ENCODE data around the gene CHRM5. TPM values are rescaled to one million over a fixed set of nuclear protein-coding genes. Genes with fewer than 3 reads are reported as not detected.

CHRM5 gene
- total RNA-seq, 1 experiment from 2014 or later = not detected

DNA sequence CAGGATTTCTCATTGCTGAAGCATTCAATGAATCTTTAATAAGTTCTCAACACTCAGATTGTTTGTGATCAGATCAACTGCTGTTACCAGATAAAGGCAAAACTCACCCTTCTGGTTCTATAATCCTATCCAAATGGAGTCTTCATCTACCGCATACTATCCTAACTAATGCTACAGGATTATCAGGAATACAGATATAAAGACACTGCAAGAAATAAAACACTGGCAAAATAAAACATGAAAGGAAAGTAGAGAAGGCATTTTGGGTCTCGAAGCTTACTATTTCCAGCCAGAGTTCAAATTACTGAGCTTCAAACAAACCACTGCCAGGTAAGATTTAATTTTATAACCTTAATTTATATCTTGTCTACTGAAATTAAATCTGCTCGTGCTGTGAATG, 524 bp downstream of the CHRM5 start (continued):
- TF ChIP-seq, protein P1, sequence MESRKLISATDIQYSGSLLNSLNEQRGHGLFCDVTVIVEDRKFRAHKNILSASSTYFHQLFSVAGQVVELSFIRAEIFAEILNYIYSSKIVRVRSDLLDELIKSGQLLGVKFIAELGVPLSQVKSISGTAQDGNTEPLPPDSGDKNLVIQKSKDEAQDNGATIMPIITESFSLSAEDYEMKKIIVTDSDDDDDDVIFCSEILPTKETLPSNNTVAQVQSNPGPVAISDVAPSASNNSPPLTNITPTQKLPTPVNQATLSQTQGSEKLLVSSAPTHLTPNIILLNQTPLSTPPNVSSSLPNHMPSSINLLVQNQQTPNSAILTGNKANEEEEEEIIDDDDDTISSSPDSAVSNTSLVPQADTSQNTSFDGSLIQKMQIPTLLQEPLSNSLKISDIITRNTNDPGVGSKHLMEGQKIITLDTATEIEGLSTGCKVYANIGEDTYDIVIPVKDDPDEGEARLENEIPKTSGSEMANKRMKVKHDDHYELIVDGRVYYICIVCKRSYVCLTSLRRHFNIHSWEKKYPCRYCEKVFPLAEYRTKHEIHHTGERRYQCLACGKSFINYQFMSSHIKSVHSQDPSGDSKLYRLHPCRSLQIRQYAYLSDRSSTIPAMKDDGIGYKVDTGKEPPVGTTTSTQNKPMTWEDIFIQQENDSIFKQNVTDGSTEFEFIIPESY (IDR thresholded peaks at IDR 0.05; ENCODE audit: extremely low read depth, insufficient replicate concordance, low read length) = no peak
- no peak for TF ChIP-seq ELF1 (IDR thresholded peaks at IDR 0.05; ENCODE audit: borderline replicate concordance, low read depth)
- no peak for TF ChIP-seq SP1 (IDR thresholded peaks at IDR 0.05; ENCODE audit: low read depth)

GRCh38 chr15:33971811-33972210, 3.5 kb downstream of the CHRM5 start:
- no peak overlapping the region for H3K27ac ChIP-seq (ENCODE audit: low read depth, low read length)
- POLR2A ChIA-PET = no interaction called here
- TF ChIP-seq POLR2A (IDR thresholded peaks at IDR 0.05; ENCODE audit: borderline replicate concordance, extremely low read depth, insufficient read depth, insufficient read length) (no peak), CEBPB (IDR thresholded peaks at IDR 0.05; ENCODE audit: low read depth) (no peak), ELF1 (IDR thresholded peaks at IDR 0.05; ENCODE audit: borderline replicate concordance, low read depth) (no peak), EGR1 (IDR thresholded peaks at IDR 0.05; ENCODE audit: low read depth) (no peak), EZH2 (IDR thresholded peaks at IDR 0.05) (no peak), ATF3 (IDR thresholded peaks at IDR 0.05) (no peak), FOSL1 (IDR thresholded peaks at IDR 0.05; ENCODE audit: low read depth) (no peak), TCF7L2 (IDR thresholded peaks at IDR 0.05; ENCODE audit: borderline replicate concordance, extremely low read depth, insufficient read depth, insufficient read length) (no peak), SIN3A (IDR thresholded peaks at IDR 0.05; ENCODE audit: low read depth) (no peak), CBX3 (IDR thresholded peaks at IDR 0.05; ENCODE audit: low read depth) (no peak)
- TF ChIP-seq, protein P2, sequence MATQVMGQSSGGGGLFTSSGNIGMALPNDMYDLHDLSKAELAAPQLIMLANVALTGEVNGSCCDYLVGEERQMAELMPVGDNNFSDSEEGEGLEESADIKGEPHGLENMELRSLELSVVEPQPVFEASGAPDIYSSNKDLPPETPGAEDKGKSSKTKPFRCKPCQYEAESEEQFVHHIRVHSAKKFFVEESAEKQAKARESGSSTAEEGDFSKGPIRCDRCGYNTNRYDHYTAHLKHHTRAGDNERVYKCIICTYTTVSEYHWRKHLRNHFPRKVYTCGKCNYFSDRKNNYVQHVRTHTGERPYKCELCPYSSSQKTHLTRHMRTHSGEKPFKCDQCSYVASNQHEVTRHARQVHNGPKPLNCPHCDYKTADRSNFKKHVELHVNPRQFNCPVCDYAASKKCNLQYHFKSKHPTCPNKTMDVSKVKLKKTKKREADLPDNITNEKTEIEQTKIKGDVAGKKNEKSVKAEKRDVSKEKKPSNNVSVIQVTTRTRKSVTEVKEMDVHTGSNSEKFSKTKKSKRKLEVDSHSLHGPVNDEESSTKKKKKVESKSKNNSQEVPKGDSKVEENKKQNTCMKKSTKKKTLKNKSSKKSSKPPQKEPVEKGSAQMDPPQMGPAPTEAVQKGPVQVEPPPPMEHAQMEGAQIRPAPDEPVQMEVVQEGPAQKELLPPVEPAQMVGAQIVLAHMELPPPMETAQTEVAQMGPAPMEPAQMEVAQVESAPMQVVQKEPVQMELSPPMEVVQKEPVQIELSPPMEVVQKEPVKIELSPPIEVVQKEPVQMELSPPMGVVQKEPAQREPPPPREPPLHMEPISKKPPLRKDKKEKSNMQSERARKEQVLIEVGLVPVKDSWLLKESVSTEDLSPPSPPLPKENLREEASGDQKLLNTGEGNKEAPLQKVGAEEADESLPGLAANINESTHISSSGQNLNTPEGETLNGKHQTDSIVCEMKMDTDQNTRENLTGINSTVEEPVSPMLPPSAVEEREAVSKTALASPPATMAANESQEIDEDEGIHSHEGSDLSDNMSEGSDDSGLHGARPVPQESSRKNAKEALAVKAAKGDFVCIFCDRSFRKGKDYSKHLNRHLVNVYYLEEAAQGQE (IDR thresholded peaks at IDR 0.05; ENCODE audit: low read depth) = no peak
- TF ChIP-seq, protein P3, sequence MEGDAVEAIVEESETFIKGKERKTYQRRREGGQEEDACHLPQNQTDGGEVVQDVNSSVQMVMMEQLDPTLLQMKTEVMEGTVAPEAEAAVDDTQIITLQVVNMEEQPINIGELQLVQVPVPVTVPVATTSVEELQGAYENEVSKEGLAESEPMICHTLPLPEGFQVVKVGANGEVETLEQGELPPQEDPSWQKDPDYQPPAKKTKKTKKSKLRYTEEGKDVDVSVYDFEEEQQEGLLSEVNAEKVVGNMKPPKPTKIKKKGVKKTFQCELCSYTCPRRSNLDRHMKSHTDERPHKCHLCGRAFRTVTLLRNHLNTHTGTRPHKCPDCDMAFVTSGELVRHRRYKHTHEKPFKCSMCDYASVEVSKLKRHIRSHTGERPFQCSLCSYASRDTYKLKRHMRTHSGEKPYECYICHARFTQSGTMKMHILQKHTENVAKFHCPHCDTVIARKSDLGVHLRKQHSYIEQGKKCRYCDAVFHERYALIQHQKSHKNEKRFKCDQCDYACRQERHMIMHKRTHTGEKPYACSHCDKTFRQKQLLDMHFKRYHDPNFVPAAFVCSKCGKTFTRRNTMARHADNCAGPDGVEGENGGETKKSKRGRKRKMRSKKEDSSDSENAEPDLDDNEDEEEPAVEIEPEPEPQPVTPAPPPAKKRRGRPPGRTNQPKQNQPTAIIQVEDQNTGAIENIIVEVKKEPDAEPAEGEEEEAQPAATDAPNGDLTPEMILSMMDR (IDR thresholded peaks at IDR 0.05 in 2 of 3, conservative IDR thresholded peaks at IDR 0.05 in 1 of 3; ENCODE audit: borderline replicate concordance in 1 of 3, insufficient read depth in 1 of 3, low read depth in 2 of 3, low read length in 2 of 3) = no peak
- no peaks in the 10 kb centered on the region for H3K27me3 ChIP-seq (ENCODE audit: insufficient read depth, low read length)
- CTCF ChIA-PET = no interaction called here
- H3K4me3 ChIP-seq (replicated peaks in 1 of 2; ENCODE audit: low read depth in 1 of 2, low read length in 2 of 2) = no peak overlapping the region
- H4K20me1 ChIP-seq (ENCODE audit: insufficient read depth) = no peaks in the 10 kb centered on the region
- no peaks in the 10 kb centered on the region for H3K9me2 ChIP-seq (ENCODE audit: insufficient read depth)
- ATAC-seq = no peak
- BruUV-seq (replicated peaks) = no TSS peak
- no peak for DNase-seq (ENCODE audit: low read depth, low spot score)
- H2AFZ ChIP-seq (ENCODE audit: low read depth, low read length, poor library complexity, severe bottlenecking) = no peak overlapping the region
- H3K4me2 ChIP-seq (ENCODE audit: low read length) = no peak overlapping the region
- no peak overlapping the region for H3K9ac ChIP-seq (ENCODE audit: low read length)
- H3K4me1 ChIP-seq (ENCODE audit: control insufficient read depth in 1 of 2, insufficient read depth in 2 of 2, low read length in 2 of 2) = no peaks in the 10 kb centered on the region
- H3K9me3 ChIP-seq (ENCODE audit: control insufficient read depth in 1 of 2, insufficient read depth in 1 of 2, low read depth in 1 of 2, low read length in 2 of 2) = no peaks in the 10 kb centered on the region
- no peaks in the 10 kb centered on the region for H3K79me2 ChIP-seq (ENCODE audit: insufficient read depth, low read length)
- intact Hi-C loops (cut with micrococcal nuclease) = no loop called here
- H3K36me3 ChIP-seq (ENCODE audit: control insufficient read depth in 1 of 2, insufficient read depth in 2 of 2, low read length in 2 of 2) = no peaks in the 10 kb centered on the region
- RAD21 ChIA-PET (ENCODE audit: low non-redundant PET in 1 of 2, low total read pairs in 2 of 2, uncharacterized antibody in 2 of 2, unreplicated experiment in 2 of 2) = interaction anchor here in 1 of 2 experiments (0.6 kb wide), 1 partner anchor 204 kb away, joined by 3 read pairs; no protein-coding TSS in a partner anchor
